Glomerular visceral epithelial cell (primary cell): ENCODE results near the gene GMNC.
"Not testable (repeated sequence)": the region's sequence is repeated elsewhere in the genome, so short reads cannot be mapped to it uniquely, and the experiment has no call there.

Experiments
- DNase-seq: peaks from one replicate; pipeline ENCODE4 v3.0.0-alpha.2; 2016; ENCODE audit errors: extremely low spot score

The GMNC gene, protein sequence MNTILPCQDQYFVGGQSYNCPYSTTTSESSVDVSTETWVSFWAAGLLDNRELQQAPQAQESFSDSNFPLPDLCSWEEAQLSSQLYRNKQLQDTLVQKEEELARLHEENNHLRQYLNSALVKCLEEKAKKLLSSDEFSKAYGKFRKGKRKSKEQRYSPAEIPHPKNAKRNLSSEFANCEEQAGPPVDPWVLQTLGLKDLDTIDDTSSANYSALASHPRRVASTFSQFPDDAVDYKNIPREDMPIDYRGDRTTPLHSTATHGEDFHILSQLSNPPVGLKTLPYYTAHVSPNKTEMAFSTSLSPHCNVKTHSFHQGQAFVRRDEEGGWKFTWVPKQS

GRCh38 chr3:190862209-190863118 lies at the start of gene GMNC:
Gene GMNC (minus strand): TSS chr3:190862694. CDS start chr3:190862615, 79 bp downstream.
- peak; percentile 75 for DNase-seq

DNA sequence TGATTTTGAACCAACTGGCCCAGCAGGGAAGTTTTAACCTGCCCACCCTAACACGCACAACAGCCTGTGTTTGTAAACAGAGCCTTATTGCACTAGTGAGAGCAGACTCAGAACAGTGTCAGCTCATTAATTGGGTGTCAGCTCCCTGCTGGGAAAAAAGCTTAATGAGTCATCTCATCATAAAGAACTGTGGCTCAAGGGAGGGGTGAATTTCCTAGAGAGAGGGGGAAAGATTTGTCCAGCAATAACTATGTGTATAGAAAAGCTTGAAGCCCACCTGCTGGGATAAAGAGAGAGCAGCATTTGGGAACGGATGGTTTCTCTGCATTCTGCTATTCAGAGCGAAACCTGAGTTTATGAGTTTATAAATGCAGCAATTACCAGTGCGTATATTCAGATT lies 48.9 kb upstream of the GMNC start:
- DNase-seq: no peak

DNA sequence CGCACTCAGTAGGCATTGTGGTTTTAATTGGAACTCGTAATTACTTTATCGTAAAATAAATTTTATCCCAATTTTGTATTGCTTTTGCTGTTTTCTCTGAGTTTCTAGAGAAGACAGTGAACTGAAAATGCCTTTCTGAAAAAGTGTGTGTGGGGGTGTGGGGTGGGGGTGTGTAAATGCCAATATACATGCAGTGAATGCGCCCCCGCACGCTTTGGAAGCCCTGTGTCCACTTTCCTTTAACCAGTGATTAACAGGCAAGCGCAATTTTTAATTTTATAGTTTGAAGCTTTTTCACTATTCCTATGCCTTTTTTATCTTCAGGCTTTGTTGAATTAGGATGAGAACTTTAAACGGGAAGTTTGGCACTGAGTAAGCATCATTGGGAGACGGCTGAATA lies 47.4 kb upstream of the GMNC start:
- no peak for DNase-seq

DNA sequence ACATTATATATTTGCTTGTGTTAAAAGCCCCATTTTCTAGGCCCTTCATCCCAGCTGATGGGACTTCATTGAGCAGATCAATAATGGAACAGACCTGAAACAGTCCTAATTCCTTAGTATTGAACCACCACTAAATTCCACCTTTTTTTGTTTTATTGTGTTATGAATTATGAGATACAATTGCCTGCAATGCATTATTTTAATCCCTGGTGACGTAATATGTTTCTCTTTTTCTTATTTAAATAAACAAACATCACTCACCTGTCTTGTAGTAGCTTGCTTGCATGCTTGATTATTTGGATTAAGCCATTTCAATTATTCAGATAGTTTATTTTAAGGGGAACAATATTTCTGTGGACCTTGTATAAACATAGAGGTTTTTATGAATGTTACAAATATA lies 40.7 kb upstream of the GMNC start:
- no peak for DNase-seq

GRCh38 chr3:190902292-190902691 lies 39.8 kb upstream of the GMNC start:
- DNase-seq: no peak

DNA sequence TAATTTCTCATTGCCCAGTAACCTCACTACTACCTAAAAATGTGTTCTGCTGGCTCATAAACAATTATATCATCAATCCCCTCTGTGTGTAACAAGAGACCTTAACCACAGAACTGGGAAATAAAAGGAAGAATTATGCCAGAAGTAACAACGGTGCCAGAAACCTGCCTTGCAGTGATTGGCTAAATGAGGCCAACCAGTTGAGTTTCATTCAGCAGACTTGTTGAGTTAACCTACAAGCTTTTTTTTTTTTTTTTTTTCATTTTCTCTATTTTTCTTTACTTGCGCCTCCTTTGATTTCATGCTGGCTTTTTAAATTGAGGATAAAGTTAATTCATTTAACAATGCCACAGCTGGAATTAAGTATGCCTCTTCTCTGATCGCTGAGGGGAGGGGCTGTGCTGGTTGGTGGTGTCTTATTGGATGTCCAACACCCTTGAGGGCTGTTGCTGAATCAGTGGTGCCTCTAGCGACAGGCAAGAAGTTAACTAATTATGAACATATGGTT lies 30.0 kb upstream of the GMNC start:
- DNase-seq: no peak

GRCh38 chr3:190886945-190887344 lies 24.5 kb upstream of the GMNC start:
- peak; percentile 54 for DNase-seq

DNA sequence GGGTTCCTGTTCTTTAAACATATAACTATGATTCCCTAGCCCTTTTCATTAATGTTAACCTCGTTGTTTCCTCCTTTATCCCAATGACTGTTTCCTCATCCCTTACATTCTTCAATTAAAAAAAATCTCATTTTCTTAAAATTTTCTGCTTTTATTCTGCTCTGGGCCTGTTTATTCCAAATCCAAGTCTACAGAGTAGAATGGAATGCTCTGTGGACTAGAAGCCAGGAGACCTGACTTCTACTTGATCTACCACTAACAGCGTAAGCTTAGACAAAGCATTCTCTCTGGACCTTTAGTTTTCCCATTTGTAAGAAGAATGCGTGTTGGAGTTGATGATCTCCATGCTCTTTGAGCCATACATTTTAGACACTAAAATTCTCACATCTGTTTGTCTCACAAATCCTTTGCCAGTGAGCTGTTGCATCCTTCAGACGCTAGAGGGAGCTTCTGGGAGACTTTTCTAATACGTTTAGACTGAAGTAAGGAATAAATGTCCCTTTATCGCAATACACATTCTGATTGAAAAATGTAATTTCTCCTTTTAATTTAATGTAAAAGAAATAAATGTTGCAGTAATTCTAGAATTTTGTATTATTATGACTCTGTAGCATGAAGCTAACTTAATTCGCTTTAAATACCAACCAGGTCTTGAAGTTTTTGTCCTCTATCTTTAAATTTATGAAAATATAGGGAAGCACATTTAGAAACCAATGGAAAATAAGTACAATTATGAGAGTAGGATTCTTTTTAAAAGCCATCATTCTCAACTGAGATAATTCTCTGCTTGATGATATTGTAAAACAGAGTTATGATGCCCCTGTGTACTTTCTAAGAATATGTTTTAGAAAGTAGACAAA lies 21.7 kb upstream of the GMNC start:
- peak; percentile 67 for DNase-seq

GRCh38 chr3:190883141-190883540 lies 20.6 kb upstream of the GMNC start:
- DNase-seq: no peak

DNA sequence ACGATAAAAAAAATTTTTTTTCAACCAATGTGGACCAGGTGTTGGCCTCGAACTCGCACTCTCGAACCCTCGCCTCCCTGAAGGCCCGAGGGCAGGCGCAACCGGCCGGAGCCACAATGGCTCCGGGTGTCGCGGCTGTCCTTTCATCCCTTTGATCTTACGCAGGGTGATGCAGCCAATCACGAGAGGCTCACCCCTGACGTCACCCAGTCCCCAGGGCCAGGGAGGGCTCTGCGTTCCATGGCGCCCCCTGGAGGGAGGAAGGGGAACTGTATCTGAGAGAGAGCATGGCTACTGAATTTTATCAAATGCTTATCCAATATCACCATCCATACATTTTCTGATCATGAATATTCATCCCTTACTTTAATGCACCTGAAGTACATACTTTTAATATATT lies 15.4 kb upstream of the GMNC start:
- no peak for DNase-seq

DNA sequence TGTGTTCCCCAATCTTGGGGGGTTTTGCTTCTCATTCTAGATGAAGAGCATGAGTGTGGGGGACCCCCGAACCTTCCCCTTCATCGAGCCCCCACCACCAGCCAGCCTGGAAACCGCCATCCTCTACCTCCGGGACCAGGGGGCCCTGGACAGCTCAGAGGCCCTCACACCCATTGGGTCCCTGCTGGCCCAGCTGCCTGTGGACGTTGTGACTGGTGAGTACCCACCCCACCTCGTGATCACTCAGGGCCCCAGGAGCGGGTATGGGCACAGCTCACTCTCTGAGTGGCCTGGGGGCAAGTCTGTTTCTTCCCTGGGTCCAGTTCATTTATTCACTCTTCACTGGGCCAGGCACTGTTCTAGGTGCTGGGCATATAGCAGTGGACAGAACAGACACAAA lies 13.9 kb upstream of the GMNC start:
- not testable (repeated sequence) for DNase-seq

DNA sequence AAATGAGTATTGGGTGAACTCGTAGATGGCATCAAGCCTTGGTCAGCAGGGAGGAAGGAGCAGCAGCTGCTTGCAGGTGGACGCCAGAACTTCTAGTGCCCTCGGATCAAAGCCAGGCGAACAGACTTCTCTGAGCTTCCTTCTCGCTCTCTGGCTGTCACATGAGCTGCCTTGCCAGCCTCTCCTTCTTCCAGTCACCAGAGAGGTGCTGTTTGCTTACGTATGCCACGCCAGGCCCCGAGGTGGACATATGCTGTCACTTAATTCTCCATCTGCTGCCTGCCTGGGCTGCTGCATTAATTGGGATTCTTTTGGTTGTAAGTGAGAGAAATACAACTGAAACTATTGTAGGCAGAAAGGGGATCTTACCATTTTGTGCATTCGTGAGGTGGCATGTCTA lies 12.6 kb upstream of the GMNC start:
- not testable (repeated sequence) for DNase-seq

- DNase-seq: no peak
Measured at GRCh38 chr3:190870127-190870526, 7.6 kb upstream of the GMNC start.

- DNase-seq: no peak
Measured at GRCh38 chr3:190867071-190867470, 4.6 kb upstream of the GMNC start.

- peak; percentile 42 for DNase-seq
Measured at GRCh38 chr3:190865828-190866227, 3.3 kb upstream of the GMNC start.

DNA sequence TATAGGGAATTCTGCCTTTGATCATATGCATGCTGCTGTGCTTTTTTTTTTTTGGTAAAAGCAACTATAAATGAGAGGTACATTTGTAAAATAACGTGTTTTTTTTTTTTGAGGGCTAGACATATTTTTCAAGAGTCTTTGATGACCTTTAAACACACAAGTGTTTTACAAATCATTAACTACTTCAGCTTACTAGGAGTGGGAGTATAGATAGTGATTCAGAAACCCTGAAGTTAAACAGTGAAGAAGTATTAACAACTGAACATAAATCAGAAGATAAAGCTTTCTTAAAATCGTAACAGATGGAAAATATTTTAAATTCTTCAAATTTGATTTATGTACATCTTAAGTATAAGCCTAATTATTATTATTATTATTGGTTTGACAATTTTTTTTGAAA lies 2.9 kb upstream of the GMNC start:
- peak; percentile 9 for DNase-seq

DNA sequence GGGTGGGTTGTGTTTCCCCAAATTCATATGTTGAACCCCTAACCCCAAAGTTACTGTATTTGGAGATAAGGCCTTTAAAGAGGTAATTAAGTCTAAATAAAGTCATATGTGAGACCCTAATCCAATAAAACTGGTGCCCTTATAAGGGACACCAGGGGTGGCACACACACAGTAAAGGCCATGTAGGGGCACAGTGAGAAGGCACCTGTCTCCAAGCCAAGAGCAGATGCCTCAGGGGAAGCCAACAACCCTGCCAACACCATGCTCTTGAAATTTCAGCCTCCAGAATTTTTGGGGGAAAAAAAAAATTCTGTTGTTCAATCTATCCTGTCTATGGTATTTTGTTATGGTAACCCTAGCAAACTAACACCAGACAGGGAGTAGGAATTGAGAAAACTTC lies 1.5 kb upstream of the GMNC start:
- no peak for DNase-seq

- no peak for DNase-seq
Measured at GRCh38 chr3:190863119-190863465, 598 bp upstream of the GMNC start.

GRCh38 chr3:190860521-190860920 lies 2.0 kb downstream of the GMNC start:
- DNase-seq: no peak

DNA sequence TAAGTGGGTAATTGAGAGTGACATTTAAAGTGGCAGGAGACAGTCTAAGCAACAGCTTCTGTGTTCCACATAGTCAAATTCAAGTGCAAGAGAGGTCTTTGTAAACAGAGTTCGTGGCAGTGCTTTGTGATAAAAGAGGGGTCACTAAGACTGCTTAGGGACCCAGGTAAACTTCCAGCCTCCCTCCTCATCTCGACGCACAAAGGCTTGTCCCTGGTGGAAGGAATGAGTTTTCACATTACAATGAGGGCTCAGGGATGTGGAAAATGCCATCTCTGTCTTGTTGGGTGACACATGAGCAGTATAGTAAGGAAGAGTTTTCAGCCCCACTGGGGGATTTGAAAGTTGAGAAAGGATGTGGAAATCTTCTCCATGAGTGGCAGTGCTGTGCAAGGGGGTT lies 7.3 kb downstream of the GMNC start:
- no peak for DNase-seq

- no peak for DNase-seq
Measured at GRCh38 chr3:190854062-190854461, 8.4 kb downstream of the GMNC start.

DNA sequence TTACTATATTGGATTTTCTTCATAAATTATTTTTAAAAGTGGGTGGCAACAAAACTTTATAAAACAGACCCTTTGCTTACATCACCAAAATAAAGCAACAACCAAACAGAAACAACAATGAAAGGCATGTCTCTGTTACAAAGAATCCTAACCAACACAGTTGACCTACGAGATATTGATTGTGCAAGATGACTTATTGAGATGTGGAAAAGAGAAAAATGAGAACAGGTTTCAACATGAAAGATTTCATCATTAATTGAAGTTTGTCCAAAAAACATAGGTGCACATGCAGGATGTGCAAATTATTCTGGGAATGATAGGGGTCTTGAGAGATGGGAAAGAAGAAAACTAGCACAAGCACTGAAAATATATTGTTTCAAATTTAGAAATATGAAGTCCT lies 9.0 kb downstream of the GMNC start:
- no peak for DNase-seq
